ENCODE results near the gene SHLD1.
"Not testable (repeated sequence)": the region's sequence is repeated elsewhere in the genome, so short reads cannot be mapped to it uniquely, and the experiment has no call there.

Gene SHLD1

GRCh38 chr20:5735845-5736510 is 14.2 kb upstream of the SHLD1 start:
- DNase-seq, result no peak

- no peak for DNase-seq
Observed at GRCh38 chr20:5737619-5737953, 12.6 kb upstream of the SHLD1 start.

GRCh38 chr20:5737966-5738365 is 12.2 kb upstream of the SHLD1 start:
- no peak for DNase-seq

- DNase-seq, result not testable (repeated sequence)
Observed at GRCh38 chr20:5740643-5741042, 9.6 kb upstream of the SHLD1 start.

- no peak for DNase-seq
Observed at GRCh38 chr20:5741089-5741488, 9.1 kb upstream of the SHLD1 start.

GRCh38 chr20:5742041-5742440 is 8.2 kb upstream of the SHLD1 start:
- no peak for DNase-seq

- no peak for DNase-seq
Observed at GRCh38 chr20:5745416-5746030, 4.7 kb upstream of the SHLD1 start.

- no peak for DNase-seq
Observed at GRCh38 chr20:5746064-5746463, 4.1 kb upstream of the SHLD1 start.

- no peak for DNase-seq
Observed at GRCh38 chr20:5748246-5748645, 2.0 kb upstream of the SHLD1 start.

GRCh38 chr20:5749512-5749951 is 669 bp upstream of the SHLD1 start:
- DNase-seq, result not testable (repeated sequence)

GRCh38 chr20:5751856-5752255 is 1.7 kb downstream of the SHLD1 start:
- DNase-seq, result no peak

- DNase-seq, result no peak
Observed at GRCh38 chr20:5753814-5754213, 3.6 kb downstream of the SHLD1 start.

GRCh38 chr20:5757949-5758348 is 7.7 kb downstream of the SHLD1 start:
- DNase-seq, result no peak

GRCh38 chr20:5766085-5766764 is 16.0 kb downstream of the SHLD1 start:
- no peak for DNase-seq

- DNase-seq, result no peak
Observed at GRCh38 chr20:5767493-5768098, 17.4 kb downstream of the SHLD1 start.

- no peak for DNase-seq
Observed at GRCh38 chr20:5770231-5770986, 20.2 kb downstream of the SHLD1 start.

- DNase-seq, result no peak
Observed at GRCh38 chr20:5770987-5771318, 20.8 kb downstream of the SHLD1 start.

- no peak for DNase-seq
Observed at GRCh38 chr20:5772704-5773103, 22.5 kb downstream of the SHLD1 start.

- DNase-seq, result no peak
Observed at GRCh38 chr20:5773589-5773988, 23.4 kb downstream of the SHLD1 start.

- DNase-seq, result no peak
Observed at GRCh38 chr20:5776077-5776476, 25.9 kb downstream of the SHLD1 start.

GRCh38 chr20:5779071-5779900 is 29.1 kb downstream of the SHLD1 start:
- DNase-seq, result no peak
